Astrocyte (in vitro differentiated cells and primary cell): ENCODE measurements around the gene LINGO3.

Source experiments
- CTCF ChIP-seq: IDR thresholded peaks from 2 replicates; pipeline ENCODE4 v1.5.1; 2011; ENCODE audit warnings: low read depth, mild to moderate bottlenecking, inconsistent platforms, low read length, moderate library complexity; ENCODE audit not compliant: insufficient read depth
- EZH2 ChIP-seq: IDR thresholded peaks from 2 replicates; pipeline ENCODE4 v1.6.1; 2012; ENCODE audit warnings: mild to moderate bottlenecking, low read length, inconsistent platforms; ENCODE audit not compliant: insufficient read depth

- no peak for TF ChIP-seq CTCF
- TF ChIP-seq EZH2 = no peak
Measured at GRCh38 chr19:2331601-2332246, 23.8 kb upstream of the LINGO3 start.
